ENCODE results near the gene CCSER1.

DNA sequence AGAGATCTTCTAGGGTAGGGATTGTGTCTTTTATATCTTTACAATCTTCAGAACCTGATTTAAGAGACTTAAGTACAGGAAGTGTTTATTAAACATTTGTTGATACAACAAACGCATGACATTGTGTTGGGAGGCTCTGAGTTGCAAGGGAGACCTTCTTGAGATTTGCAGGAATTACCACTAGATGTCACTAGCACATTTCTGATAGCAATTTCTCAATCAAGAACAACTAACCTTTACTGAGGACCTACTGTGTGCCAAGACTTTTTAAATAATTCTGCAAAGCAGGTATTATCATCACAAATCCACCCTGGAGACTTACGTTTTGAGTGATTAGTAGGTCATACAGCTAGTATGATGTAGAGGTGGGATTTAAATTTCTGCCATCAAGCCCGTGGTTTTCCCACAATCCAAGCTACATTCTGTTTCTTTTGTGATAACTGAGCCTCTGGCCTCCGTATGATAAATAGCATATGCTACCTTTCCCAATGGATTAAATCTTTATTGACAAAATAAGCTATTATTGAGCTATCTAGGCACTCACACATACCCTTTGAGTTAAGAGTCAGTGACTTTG is 986.0 kb downstream of the CCSER1 start:
- TF ChIP-seq TCF7L2 (IDR thresholded peaks at IDR 0.05; ENCODE audit: low read depth, low read length) (no peak), POLR2AphosphoS5 (IDR thresholded peaks at IDR 0.05; ENCODE audit: low read depth, low read length) (no peak)
- TF ChIP-seq, protein P1, sequence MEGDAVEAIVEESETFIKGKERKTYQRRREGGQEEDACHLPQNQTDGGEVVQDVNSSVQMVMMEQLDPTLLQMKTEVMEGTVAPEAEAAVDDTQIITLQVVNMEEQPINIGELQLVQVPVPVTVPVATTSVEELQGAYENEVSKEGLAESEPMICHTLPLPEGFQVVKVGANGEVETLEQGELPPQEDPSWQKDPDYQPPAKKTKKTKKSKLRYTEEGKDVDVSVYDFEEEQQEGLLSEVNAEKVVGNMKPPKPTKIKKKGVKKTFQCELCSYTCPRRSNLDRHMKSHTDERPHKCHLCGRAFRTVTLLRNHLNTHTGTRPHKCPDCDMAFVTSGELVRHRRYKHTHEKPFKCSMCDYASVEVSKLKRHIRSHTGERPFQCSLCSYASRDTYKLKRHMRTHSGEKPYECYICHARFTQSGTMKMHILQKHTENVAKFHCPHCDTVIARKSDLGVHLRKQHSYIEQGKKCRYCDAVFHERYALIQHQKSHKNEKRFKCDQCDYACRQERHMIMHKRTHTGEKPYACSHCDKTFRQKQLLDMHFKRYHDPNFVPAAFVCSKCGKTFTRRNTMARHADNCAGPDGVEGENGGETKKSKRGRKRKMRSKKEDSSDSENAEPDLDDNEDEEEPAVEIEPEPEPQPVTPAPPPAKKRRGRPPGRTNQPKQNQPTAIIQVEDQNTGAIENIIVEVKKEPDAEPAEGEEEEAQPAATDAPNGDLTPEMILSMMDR (IDR thresholded peaks at IDR 0.05) = peak; percentile 60; the same call in 1 of the 2 replicates
- TF ChIP-seq, protein P2, sequence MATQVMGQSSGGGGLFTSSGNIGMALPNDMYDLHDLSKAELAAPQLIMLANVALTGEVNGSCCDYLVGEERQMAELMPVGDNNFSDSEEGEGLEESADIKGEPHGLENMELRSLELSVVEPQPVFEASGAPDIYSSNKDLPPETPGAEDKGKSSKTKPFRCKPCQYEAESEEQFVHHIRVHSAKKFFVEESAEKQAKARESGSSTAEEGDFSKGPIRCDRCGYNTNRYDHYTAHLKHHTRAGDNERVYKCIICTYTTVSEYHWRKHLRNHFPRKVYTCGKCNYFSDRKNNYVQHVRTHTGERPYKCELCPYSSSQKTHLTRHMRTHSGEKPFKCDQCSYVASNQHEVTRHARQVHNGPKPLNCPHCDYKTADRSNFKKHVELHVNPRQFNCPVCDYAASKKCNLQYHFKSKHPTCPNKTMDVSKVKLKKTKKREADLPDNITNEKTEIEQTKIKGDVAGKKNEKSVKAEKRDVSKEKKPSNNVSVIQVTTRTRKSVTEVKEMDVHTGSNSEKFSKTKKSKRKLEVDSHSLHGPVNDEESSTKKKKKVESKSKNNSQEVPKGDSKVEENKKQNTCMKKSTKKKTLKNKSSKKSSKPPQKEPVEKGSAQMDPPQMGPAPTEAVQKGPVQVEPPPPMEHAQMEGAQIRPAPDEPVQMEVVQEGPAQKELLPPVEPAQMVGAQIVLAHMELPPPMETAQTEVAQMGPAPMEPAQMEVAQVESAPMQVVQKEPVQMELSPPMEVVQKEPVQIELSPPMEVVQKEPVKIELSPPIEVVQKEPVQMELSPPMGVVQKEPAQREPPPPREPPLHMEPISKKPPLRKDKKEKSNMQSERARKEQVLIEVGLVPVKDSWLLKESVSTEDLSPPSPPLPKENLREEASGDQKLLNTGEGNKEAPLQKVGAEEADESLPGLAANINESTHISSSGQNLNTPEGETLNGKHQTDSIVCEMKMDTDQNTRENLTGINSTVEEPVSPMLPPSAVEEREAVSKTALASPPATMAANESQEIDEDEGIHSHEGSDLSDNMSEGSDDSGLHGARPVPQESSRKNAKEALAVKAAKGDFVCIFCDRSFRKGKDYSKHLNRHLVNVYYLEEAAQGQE (IDR thresholded peaks at IDR 0.05; ENCODE audit: insufficient read depth in 1 of 2, low read depth in 2 of 2, low read length in 1 of 2) = no peak
